Measurements from ENCODE around the gene PROC.

PROC gene

GRCh38 chr2:127463155-127463991 lies 45.1 kb downstream of the PROC start:
- no peak for DNase-seq

- no peak for DNase-seq
Measured at GRCh38 chr2:127464470-127465257, 46.4 kb downstream of the PROC start.

- no peak for DNase-seq
Measured at GRCh38 chr2:127465258-127465657, 47.0 kb downstream of the PROC start.

- no peak for DNase-seq
Measured at GRCh38 chr2:127469051-127469450, 50.8 kb downstream of the PROC start.

- DNase-seq, result no peak
Measured at GRCh38 chr2:127469974-127470373, 51.7 kb downstream of the PROC start.

GRCh38 chr2:127471286-127471988 lies 53.2 kb downstream of the PROC start:
- no peak for DNase-seq

GRCh38 chr2:127472268-127472667 lies 54.0 kb downstream of the PROC start:
- DNase-seq, result no peak

GRCh38 chr2:127475788-127476187 lies 57.6 kb downstream of the PROC start:
- no peak for DNase-seq

Measured in activated CD8-positive, alpha-beta memory T cell treated with anti-CD3 and anti-CD28 coated beads, Interleukin-2, amount 50 U/mL, for 4 hours (primary cell).